HG02610 (cell line): ENCODE measurements around the gene TTC9.
A peak's percentile ranks its signal among the peaks of the same experiment; 100 is the strongest.

Source experiments
- ATAC-seq: cut with Tn5 transposase; IDR thresholded peaks from one replicate; pipeline ENCODE4 v1.9.1; 2021; ENCODE audit warnings: mild to moderate bottlenecking, moderate library complexity; ENCODE audit not compliant: unreplicated experiment

The TTC9 gene

GRCh38 chr14:70643967-70644366, 2.3 kb downstream of the TTC9 start:
- ATAC-seq = no peak

DNA sequence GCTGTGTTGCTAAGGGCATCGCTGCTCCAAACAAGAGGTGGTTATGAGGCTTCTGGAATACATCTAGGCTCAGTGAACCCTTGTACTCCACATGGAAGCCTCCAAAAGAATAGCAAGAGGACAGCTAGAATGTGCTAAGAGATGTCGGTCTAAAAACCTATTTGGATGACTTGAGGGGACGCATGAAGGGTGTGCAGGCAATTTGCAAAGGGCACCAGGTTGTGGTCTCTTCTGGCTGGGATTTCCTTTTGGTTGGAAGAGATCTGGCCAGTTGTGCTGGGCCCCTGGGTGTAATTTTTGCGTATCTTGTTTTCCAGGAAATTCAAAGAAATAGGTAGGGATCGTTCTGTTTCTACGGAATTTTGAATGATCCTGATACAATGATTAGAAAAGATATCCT, 4.2 kb downstream of the TTC9 start:
- no peak for ATAC-seq

DNA sequence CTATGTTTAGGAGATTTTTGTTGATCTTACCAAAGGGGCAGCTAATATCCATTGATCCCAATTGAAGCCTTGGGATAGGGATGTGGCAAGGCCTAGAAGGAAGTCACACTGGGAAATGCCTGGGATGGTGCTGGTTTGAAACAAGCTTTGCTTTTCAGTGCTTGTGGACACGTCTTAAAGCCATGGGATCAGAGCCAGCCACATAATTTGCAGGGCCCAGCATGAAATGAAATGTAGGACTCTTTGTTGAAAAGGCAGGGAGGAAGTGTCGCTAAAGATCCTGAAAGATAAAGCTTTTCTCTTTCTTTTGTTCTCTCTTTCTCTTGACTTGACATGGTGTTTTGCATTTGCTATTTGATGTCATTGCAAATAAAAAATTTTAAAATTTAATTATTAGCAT, 5.0 kb downstream of the TTC9 start:
- no peak for ATAC-seq

DNA sequence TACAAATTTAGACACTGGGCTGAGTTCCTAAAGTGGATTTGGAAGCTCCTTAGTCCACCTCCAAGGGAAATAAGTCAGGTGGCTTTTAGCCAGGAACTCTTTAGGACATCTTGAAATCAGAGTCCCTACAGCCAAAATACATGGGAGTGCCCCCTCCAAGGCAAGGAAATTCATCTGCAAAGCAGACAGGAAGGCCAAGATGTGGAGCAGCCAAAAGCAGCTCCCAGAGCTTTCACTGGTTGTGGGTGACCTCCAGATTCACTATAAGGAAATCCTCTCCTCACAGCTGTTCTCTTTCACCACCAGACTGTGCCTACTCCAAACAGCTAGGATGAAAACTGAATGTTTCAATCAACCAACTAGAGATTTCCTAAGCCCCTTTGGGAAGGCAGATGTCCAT, 6.6 kb downstream of the TTC9 start:
- no peak for ATAC-seq

- no peak for ATAC-seq
Observed at GRCh38 chr14:70649803-70650202, 8.1 kb downstream of the TTC9 start.

DNA sequence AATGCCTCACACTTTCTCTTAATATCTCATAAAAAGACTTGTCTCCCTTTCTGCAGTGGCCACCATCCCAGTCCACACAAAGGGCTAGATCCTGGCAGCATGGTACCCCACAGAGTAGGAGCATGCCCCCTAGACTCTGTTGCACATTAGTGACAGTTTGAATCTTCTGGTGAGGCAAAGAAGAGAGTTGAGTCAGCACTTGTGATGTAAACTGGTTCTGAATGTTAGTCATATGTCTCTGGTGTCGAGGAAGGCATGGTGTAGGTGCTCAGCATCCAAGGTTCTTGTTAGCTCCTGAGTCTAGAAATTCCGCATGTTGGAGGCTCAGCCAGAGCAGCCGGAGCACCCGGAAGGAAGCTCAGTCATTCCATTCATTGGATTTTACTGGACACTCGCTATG, 9.8 kb downstream of the TTC9 start:
- ATAC-seq = no peak

GRCh38 chr14:70652871-70653270, 11.2 kb downstream of the TTC9 start:
- no peak for ATAC-seq

GRCh38 chr14:70653662-70654061, 11.9 kb downstream of the TTC9 start:
- ATAC-seq = no peak

- ATAC-seq = no peak
Observed at GRCh38 chr14:70654632-70655031, 12.9 kb downstream of the TTC9 start.

- peak; percentile 70 for ATAC-seq
Observed at GRCh38 chr14:70655110-70655826, 13.6 kb downstream of the TTC9 start.

- no peak for ATAC-seq
Observed at GRCh38 chr14:70658899-70659298, 17.2 kb downstream of the TTC9 start.

DNA sequence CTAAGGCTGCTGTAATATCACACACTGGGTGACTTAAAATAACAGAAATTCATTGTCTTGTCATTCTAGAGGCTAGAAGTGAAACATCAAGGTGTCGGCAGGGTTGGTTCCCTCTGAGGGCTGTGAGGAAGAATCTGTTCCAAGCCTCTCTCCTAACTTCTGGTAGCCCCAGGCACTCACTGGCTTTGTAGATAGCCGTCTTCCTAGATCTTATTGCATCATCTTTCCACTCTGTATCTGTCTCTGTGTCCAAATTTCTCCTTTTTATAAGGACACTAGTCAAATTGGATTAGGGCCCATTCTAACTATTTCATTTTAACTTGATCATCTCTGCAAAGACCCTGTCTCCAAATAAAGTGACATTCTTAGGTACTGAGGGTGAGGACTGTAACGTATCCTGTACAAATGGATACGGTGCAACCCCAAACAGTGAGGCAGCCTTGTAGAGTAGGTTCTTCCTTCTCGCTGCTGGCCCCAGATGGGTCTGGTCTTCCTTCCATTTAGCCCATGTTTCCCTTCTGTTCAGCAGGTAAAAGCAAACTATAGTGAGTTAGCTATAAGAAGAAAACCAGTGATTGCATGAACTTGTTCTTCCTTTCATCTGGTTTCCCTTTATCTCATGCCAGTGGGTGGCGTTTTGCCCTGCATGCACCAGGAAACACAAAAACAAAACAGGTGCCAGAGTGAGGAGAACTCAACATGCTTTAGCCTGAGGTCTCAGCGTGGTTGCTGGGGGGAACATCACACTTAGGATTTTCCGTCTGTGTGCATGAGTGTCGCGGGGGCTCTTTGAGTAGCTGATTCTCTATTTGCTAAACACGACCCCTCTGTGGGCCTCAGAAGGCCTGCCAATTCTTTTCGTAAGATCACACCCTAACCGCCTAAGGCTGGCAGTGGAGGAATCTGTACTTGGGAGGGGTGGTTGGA, 19.5 kb downstream of the TTC9 start:
- ATAC-seq = no peak

DNA sequence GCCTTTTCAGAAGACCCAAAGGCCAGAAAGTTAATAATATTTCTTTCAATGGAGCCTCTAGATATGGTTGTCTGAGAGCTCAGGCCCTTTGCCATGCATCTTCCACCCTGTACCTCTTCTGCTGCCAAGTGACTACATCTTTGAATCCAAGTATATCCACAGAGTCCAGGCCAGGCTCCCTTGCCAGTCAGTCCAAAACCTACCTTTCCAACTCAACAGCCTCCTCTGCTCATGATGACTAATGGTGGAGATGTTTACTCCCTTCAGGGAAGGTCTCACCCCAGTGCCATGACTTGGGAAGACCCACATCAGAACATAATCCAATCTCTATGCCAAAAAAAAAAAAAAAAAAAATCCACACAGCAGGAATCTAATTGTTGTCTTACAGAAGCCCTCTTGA, 20.4 kb downstream of the TTC9 start:
- no peak for ATAC-seq

DNA sequence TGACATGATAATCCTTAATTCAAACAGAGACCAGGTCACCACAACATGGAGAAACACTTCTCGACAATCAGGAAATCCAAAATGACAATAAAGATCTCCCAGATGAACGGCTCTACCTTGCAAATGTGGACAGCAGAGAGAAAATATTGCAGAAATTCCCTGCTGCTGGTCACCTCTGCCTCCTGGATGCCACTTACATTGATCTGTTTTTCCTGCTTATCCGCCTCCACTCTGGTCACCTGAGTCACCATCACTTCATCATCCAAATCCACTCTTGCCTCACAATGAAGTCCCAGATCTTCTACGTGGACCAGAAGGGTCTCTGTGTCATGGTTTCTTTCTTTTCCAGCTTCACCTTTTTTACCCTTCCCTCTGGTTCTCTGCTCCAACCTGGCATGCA, 21.1 kb downstream of the TTC9 start:
- ATAC-seq = no peak

GRCh38 chr14:70663707-70664179, 22.0 kb downstream of the TTC9 start:
- peak; percentile 38 for ATAC-seq

DNA sequence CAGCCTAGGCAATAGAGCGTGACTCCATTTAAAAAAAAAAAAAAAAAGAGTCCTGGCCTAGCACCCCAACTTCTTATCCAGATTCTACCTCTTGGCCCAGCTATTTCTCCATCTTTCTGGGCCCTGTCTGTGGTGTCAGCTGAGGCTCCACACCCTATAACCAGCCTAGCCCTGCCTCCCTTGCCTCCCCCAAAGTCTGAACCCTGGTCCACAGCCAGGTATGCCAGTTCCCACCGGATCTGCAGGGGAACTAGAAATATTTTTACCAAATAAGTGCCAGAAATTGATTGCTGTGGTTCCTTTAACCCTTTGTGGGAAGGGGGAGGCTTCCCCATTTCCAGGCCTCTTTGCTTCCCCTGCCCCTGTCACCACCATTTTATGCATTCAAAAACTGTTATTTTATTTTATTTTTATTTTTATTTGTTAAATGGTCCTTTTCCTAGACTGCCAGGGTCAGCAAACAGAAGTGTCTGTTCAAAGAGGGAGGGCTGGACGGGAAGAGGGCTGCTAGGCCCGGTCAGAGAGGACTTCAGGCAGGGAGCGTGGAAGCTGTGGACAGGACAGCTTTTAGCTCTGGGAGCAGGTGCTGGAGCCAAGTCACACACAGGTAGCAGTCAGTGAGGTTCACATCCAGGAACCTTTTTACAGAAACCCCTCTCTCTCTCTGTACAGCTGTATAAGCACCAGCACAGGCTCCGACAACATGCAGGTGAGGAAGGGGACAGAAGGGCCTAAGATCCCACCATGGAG, 23.2 kb downstream of the TTC9 start:
- no peak for ATAC-seq

DNA sequence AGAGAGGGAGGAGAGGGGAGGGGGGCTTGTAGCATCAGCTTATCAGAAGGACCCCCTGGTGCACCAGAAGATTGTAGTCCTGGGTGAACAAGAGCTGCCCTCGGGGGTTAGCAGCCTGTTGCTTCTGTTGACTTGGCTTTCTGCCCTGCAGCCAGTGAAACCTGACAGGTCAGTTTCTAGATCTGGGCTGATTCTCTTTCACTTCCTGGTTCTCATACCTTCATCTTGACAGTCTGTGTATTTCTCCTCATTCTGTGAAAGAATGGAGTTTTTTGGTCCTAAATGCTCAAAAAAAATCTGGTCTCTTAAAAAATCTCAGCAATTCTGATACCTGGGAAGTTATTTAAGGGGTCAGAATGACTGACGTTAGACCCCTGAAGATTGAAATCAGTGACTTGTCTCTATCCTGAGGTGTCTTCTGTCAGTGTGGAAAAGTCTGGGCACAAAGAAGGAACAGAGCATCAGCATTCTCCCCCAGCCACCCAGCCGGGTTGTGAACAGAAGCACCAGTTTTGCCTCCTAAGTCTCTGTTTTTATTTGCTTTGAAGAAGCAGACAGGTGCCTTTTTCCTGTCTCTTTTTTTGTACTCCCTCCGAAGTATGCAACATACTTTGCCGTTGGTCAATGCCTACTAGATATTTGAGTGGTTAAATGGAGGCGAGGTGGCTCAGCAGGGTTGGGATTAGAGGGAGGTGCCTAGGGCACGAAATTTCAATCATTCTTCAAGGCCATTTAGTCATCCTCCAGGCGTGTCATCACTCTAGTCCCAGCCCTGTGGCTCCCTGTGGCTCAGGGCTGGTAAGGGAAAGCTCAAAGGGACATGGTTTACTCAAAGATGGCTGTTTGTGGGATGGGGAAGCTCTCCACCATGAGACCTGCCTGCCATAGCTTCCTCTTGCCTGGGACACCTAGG, 24.0 kb downstream of the TTC9 start:
- ATAC-seq = peak; percentile 43

GRCh38 chr14:70666361-70666686, 24.6 kb downstream of the TTC9 start:
- no peak for ATAC-seq

DNA sequence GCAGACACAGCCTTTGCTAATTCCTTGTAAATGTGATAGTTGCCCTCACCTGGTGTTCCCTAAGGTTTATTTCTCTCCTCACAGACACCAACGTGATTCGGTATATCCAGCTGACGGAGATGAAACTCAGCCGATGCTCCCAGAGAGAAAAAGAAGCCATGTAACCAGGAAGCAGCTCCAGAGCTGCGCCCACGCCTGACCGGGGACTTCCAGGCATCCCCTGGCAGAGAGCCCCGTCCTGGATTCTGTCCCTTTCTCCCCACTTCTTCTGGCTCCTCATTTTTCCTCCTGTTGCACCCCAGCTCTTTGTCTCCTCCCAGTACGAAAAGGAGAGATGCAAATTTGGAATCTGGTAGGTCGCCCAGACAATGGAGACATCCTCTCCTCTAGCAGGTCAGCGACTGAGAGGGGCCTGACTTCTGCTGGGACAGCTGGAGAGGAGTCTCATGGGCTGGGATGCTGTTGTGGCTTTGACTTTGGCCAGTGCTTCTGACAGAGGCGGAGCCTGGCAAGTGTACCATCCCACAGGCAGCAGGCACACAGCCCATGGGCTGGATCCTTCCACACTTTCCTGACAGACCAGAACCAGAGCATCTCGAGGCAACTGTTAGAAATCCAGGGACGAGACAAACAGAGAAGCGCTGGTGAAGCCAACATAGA, 29.4 kb downstream of the TTC9 start:
- no peak for ATAC-seq
